Hepatocyte (in vitro differentiated cells): ENCODE data around the gene QTRT2. TPM values are rescaled to one million over a fixed set of nuclear protein-coding genes. Genes with fewer than 3 reads are reported as not detected.

Experiments
- DNase-seq: peaks from one replicate; pipeline ENCODE4 v3.0.0-alpha.2; 2016; ENCODE audit warnings: low spot score
- H2AFZ ChIP-seq: fragments of 200-600 bp; sonication (generic); 2 replicates; pipeline ENCODE4 v1.6.0; 2016; ENCODE audit warnings: antibody characterized with exemption, mild to moderate bottlenecking
- H3K27ac ChIP-seq: fragments of 200-600 bp; sonication (generic); 2 replicates; pipeline ENCODE4 v1.5.1; 2016; ENCODE audit warnings: mild to moderate bottlenecking
- H3K27me3 ChIP-seq: fragments of 200-600 bp; sonication (generic); 2 replicates; pipeline ENCODE4 v1.6.1; 2016
- H3K36me3 ChIP-seq: fragments of 200-600 bp; sonication (generic); replicated peaks from 2 replicates; pipeline ENCODE4 v1.5.1; 2016; ENCODE audit warnings: low read depth; ENCODE audit not compliant: insufficient read depth
- H3K4me1 ChIP-seq: fragments of 200-600 bp; sonication (generic); 2 replicates; pipeline ENCODE4 v1.5.1; 2016; ENCODE audit warnings: mild to moderate bottlenecking, moderate library complexity; ENCODE audit not compliant: insufficient read depth
- H3K4me2 ChIP-seq: fragments of 200-600 bp; sonication (generic); 2 replicates; pipeline ENCODE4 v1.6.0; 2016
- H3K4me3 ChIP-seq: fragments of 200-600 bp; sonication (generic); 2 replicates; pipeline ENCODE4 v1.5.1; 2016; ENCODE audit warnings: mild to moderate bottlenecking
- H3K79me2 ChIP-seq: fragments of 200-600 bp; sonication (generic); 2 replicates; pipeline ENCODE4 v1.6.0; 2017; ENCODE audit warnings: mild to moderate bottlenecking
- H3K9me2 ChIP-seq: fragments of 200-600 bp; sonication (generic); replicated peaks from 2 replicates; pipeline ENCODE4 v1.6.0; 2017; ENCODE audit warnings: mild to moderate bottlenecking; ENCODE audit not compliant: insufficient read depth
- H3K9me3 ChIP-seq: fragments of 200-600 bp; sonication (generic); 2 replicates; pipeline ENCODE4 v1.5.1; 2016; ENCODE audit warnings: low read depth, mild to moderate bottlenecking
- H4K20me1 ChIP-seq: fragments of 200-600 bp; sonication (generic); 2 replicates; pipeline ENCODE4 v1.6.0; 2016; ENCODE audit warnings: mild to moderate bottlenecking; ENCODE audit not compliant: insufficient read depth, poor library complexity, severe bottlenecking
- CTCF ChIP-seq: fragments of 200-600 bp; sonication (generic); IDR thresholded peaks from 2 replicates; pipeline ENCODE4 v1.5.1; 2016; ENCODE audit warnings: antibody characterized with exemption, mild to moderate bottlenecking; ENCODE audit not compliant: poor library complexity
- EZH2 ChIP-seq: fragments of 200-600 bp; sonication (generic); IDR thresholded peaks from 2 replicates; pipeline ENCODE4 v1.6.1; 2016; ENCODE audit warnings: antibody characterized with exemption, mild to moderate bottlenecking, borderline replicate concordance
- EZH2phosphoT487 ChIP-seq: fragments of 200-600 bp; sonication (generic); IDR thresholded peaks from one replicate; pipeline ENCODE4 v1.6.1; 2018; ENCODE audit warnings: antibody characterized with exemption, mild to moderate bottlenecking, low read depth, moderate library complexity; ENCODE audit not compliant: unreplicated experiment, severe bottlenecking
- WGBS: methylation state at CpG from one replicate; pipeline ENCODE4 v1.1.6; 2016; ENCODE audit warnings: low lambda C conversion rate; ENCODE audit errors: missing lambda C conversion rate; 5-methylcytosine and 5-hydroxymethylcytosine counted together
- polyA plus RNA-seq: library from polyadenylated mRNA; unstranded; fragments of >200 nt; fragmentation: Nextera tagmentation; extraction: Ambion mirVana; gene quantifications from 2 replicates; pipeline ENCODE4 v1.2.1, GENCODE V29; 2016
- total RNA-seq: library from RNA; depleted of rRNA; stranded (reverse); fragments of >200 nt; gene quantifications from 2 replicates; pipeline ENCODE4 v1.2.3, GENCODE V29; 2014

Gene QTRT2
- total and polyA plus RNA-seq, 2 experiments from 2014 or later, result 7.8 to 18.3 TPM

DNA sequence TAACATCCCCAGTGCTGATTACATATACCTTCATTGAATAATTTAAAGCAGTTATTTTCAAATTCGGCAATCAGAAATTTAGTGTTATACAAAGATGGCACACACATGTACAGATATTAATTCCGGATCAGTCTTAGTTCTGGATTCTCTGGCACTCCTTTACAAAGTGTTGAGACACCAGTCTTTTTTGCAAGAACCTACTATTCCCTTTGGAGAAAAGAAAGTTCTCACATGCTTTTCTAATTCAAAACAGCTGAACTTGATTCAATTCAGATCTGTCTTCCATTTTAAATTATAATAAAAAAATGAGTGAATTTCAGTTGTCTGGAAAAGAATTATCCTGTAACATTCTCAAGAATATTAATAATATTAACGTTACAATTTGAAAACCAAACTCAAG, 20.6 kb upstream of the QTRT2 start:
- Histone ChIP-seq H3K27me3 (no peaks in the 10 kb centered on the region), H3K4me3 (no peak overlapping the region), H3K4me2 (no peak overlapping the region), H2AFZ (no peak overlapping the region), H3K9me3 (no peaks in the 10 kb centered on the region), H3K36me3 (no peaks in the 10 kb centered on the region), H3K79me2 (no peaks in the 10 kb centered on the region), H3K9me2 (no peaks in the 10 kb centered on the region), H3K4me1 (no peaks in the 10 kb centered on the region), H4K20me1 (no peaks in the 10 kb centered on the region), H3K27ac (no peak overlapping the region)
- no peak for DNase-seq
- TF ChIP-seq EZH2 (no peak), EZH2phosphoT487 (no peak), CTCF (no peak)
- 95% methylated on average over 3 of the region's 3 CpGs for WGBS

- no peak overlapping the region for H3K27ac ChIP-seq
- no peaks in the 10 kb centered on the region for H3K9me3 ChIP-seq
- H3K36me3 ChIP-seq, result no peaks in the 10 kb centered on the region
- H2AFZ ChIP-seq, result no peak overlapping the region
- no peaks in the 10 kb centered on the region for H3K27me3 ChIP-seq
- no peaks in the 10 kb centered on the region for H3K9me2 ChIP-seq
- no peaks in the 10 kb centered on the region for H3K4me1 ChIP-seq
- no peak for DNase-seq
- no peaks in the 10 kb centered on the region for H4K20me1 ChIP-seq
- no peaks in the 10 kb centered on the region for H3K79me2 ChIP-seq
- no peak overlapping the region for H3K4me3 ChIP-seq
- no peak overlapping the region for H3K4me2 ChIP-seq
- TF ChIP-seq EZH2 (no peak), EZH2phosphoT487 (no peak), CTCF (no peak)
These were observed 13.3 kb upstream of the QTRT2 start for GRCh38 chr3:114043205-114043604.

DNA sequence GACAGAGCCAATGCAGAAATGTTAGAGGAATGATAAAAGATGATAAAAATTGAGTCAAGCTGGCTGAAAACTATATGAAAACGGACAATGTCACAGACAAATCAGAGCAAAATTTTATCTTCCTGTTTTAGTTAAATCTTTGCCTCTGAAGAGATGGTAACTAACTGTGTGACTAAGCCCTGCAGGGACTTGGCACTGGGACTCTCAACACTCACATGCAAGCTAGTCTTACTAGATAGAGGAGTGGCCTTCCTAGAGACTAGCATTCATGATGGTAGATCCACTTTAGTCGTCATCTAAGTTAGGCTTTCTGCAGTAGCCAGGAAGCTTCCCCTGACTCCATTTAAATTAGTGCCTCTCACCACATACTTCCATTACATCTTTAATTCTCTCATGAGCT, 4.3 kb upstream of the QTRT2 start:
- Histone ChIP-seq H3K9me2 (no peaks in the 10 kb centered on the region), H3K4me3 (no peak overlapping the region), H4K20me1 (no peaks in the 10 kb centered on the region), H2AFZ (no peak overlapping the region), H3K36me3 (no peaks in the 10 kb centered on the region), H3K79me2 (peaks cover 7% of the 10 kb centered on the region), H3K4me1 (no peaks in the 10 kb centered on the region), H3K9me3 (no peaks in the 10 kb centered on the region), H3K27ac (no peak overlapping the region), H3K27me3 (no peaks in the 10 kb centered on the region), H3K4me2 (no peak overlapping the region)
- DNase-seq, result no peak
- WGBS, result 90% methylated on average over 2 of the region's 2 CpGs
- TF ChIP-seq EZH2 (no peak), CTCF (no peak), EZH2phosphoT487 (no peak)

- DNase-seq, result no peak
- Histone ChIP-seq H2AFZ (peak overlapping the region; percentile 47), H3K27ac (peak overlapping the region; percentile 62), H3K27me3 (no peaks in the 10 kb centered on the region), H3K36me3 (no peaks in the 10 kb centered on the region), H3K4me2 (peak overlapping the region; percentile 82), H3K9me2 (no peaks in the 10 kb centered on the region), H3K9me3 (no peaks in the 10 kb centered on the region), H3K4me1 (no peaks in the 10 kb centered on the region), H4K20me1 (no peaks in the 10 kb centered on the region), H3K4me3 (peak overlapping the region; percentile 29), H3K79me2 (peaks cover 49% of the 10 kb centered on the region)
- TF ChIP-seq CTCF (no peak), EZH2 (no peak)
- under 1% methylated on average over 8 of the region's 8 CpGs for WGBS
These were observed 442 bp downstream of the QTRT2 start for GRCh38 chr3:114057011-114057347.
